ENCODE data around the gene EMC9. TPM values are rescaled to one million over a fixed set of nuclear protein-coding genes. Genes with fewer than 3 reads are reported as not detected.

EMC9 gene
- total and polyA plus RNA-seq, 2 experiments from 2014 or later = 13.8 to 34.1 TPM

DNA sequence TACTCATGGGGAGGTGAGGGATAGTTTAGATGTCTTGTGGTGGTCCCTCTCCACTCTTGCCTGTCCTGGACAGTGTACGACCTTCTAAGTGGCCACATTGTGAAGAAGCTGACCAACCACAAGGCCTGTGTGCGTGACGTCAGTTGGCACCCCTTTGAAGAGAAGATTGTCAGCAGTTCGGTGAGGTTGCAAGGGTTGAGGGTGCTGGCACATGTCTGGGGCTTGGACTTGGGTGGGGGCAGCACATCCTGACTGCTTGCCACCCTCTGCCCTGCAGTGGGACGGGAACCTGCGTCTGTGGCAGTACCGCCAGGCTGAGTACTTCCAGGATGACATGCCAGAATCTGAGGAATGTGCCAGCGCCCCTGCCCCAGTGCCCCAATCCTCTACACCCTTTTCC lies 18.5 kb downstream of the EMC9 start:
- H3K27ac ChIP-seq = no peak overlapping the region
- TF ChIP-seq EZH2phosphoT487 (IDR thresholded peaks at IDR 0.05; ENCODE audit: low read depth, severe bottlenecking, unreplicated experiment) = no peak
- TF ChIP-seq EZH2 (IDR thresholded peaks at IDR 0.05; ENCODE audit: borderline replicate concordance) = no peak
- TF ChIP-seq, protein P1, sequence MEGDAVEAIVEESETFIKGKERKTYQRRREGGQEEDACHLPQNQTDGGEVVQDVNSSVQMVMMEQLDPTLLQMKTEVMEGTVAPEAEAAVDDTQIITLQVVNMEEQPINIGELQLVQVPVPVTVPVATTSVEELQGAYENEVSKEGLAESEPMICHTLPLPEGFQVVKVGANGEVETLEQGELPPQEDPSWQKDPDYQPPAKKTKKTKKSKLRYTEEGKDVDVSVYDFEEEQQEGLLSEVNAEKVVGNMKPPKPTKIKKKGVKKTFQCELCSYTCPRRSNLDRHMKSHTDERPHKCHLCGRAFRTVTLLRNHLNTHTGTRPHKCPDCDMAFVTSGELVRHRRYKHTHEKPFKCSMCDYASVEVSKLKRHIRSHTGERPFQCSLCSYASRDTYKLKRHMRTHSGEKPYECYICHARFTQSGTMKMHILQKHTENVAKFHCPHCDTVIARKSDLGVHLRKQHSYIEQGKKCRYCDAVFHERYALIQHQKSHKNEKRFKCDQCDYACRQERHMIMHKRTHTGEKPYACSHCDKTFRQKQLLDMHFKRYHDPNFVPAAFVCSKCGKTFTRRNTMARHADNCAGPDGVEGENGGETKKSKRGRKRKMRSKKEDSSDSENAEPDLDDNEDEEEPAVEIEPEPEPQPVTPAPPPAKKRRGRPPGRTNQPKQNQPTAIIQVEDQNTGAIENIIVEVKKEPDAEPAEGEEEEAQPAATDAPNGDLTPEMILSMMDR (IDR thresholded peaks at IDR 0.05; ENCODE audit: poor library complexity) = no peak
- no peaks in the 10 kb centered on the region for H3K9me3 ChIP-seq (ENCODE audit: low read depth)
- H3K36me3 ChIP-seq (replicated peaks; ENCODE audit: insufficient read depth, low read depth) = no peaks in the 10 kb centered on the region
- H2AFZ ChIP-seq = no peak overlapping the region
- H3K27me3 ChIP-seq = no peaks in the 10 kb centered on the region
- H3K9me2 ChIP-seq (replicated peaks; ENCODE audit: insufficient read depth) = no peaks in the 10 kb centered on the region
- H3K4me2 ChIP-seq = no peak overlapping the region
- no peak for DNase-seq (ENCODE audit: low spot score)
- H3K79me2 ChIP-seq = no peaks in the 10 kb centered on the region
- no peaks in the 10 kb centered on the region for H4K20me1 ChIP-seq (ENCODE audit: insufficient read depth, poor library complexity, severe bottlenecking)
- H3K4me1 ChIP-seq (ENCODE audit: insufficient read depth) = no peaks in the 10 kb centered on the region
- 96% methylated on average over 8 of the region's 8 CpGs for WGBS (ENCODE audit: low lambda C conversion rate, missing lambda C conversion rate)
- no peak overlapping the region for H3K4me3 ChIP-seq

DNA sequence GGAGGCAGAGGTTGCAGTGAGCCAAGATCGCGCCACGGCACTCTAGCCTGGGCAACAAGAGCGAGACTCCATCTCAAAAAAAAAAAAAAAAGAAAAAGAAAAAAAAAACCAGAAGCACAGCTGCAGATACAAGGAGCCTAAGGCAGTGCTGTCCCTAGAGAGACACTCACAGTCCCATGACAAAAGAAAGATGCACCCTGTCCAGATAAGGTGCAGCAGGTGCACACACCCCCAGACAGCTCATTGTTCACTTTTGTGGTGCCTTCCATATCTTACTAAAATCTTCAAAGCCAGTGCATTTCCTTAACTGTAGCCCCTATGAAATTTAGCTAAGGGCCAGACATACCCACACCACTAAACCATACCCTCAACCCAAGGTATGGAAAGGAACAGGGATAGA lies 19.0 kb downstream of the EMC9 start:
- H3K4me3 ChIP-seq = no peak overlapping the region
- no peak overlapping the region for H3K4me2 ChIP-seq
- no peaks in the 10 kb centered on the region for H3K4me1 ChIP-seq (ENCODE audit: insufficient read depth)
- DNase-seq (ENCODE audit: low spot score) = no peak
- TF ChIP-seq, protein P1 (IDR thresholded peaks at IDR 0.05; ENCODE audit: poor library complexity) = no peak
- no peak for TF ChIP-seq EZH2 (IDR thresholded peaks at IDR 0.05; ENCODE audit: borderline replicate concordance)
- no peaks in the 10 kb centered on the region for H3K36me3 ChIP-seq (replicated peaks; ENCODE audit: insufficient read depth, low read depth)
- no peaks in the 10 kb centered on the region for H3K9me2 ChIP-seq (replicated peaks; ENCODE audit: insufficient read depth)
- WGBS (ENCODE audit: low lambda C conversion rate, missing lambda C conversion rate) = 68% methylated on average over 3 of the region's 4 CpGs
- no peak overlapping the region for H2AFZ ChIP-seq
- H3K27me3 ChIP-seq = no peaks in the 10 kb centered on the region
- no peaks in the 10 kb centered on the region for H4K20me1 ChIP-seq (ENCODE audit: insufficient read depth, poor library complexity, severe bottlenecking)
- no peaks in the 10 kb centered on the region for H3K9me3 ChIP-seq (ENCODE audit: low read depth)
- H3K79me2 ChIP-seq = no peaks in the 10 kb centered on the region
- H3K27ac ChIP-seq = no peak overlapping the region

DNA sequence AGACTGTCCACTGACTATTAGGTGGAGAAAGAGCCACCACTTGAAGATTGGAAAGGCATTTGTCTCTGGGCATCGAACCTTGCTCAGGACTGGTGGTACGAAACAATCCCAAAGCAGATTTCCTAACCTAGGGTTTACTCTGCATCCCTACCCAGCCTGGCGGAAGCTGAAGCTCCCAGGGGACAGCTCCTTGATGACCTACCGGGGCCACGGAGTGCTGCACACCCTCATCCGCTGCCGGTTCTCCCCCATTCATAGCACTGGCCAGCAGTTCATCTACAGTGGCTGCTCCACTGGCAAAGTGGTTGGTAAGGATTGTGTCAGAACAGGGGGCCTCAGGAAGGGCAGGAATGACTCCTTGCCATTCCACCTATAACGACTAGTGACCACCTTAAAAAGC lies 20.2 kb downstream of the EMC9 start:
- Histone ChIP-seq H2AFZ (no peak overlapping the region), H3K4me1 (ENCODE audit: insufficient read depth) (peaks cover 6% of the 10 kb centered on the region)
- WGBS (ENCODE audit: low lambda C conversion rate, missing lambda C conversion rate) = 98% methylated on average over 8 of the region's 8 CpGs

More for the DNA sequence above, 20.2 kb downstream of the EMC9 start:
- TF ChIP-seq EZH2phosphoT487 (IDR thresholded peaks at IDR 0.05; ENCODE audit: low read depth, severe bottlenecking, unreplicated experiment) (no peak), EZH2 (IDR thresholded peaks at IDR 0.05; ENCODE audit: borderline replicate concordance) (no peak)
- TF ChIP-seq, protein P1 (IDR thresholded peaks at IDR 0.05; ENCODE audit: poor library complexity) = no peak
- Histone ChIP-seq H3K4me2 (no peak overlapping the region), H3K9me2 (replicated peaks; ENCODE audit: insufficient read depth) (no peaks in the 10 kb centered on the region), H3K27ac (no peak overlapping the region), H3K4me3 (no peak overlapping the region), H3K27me3 (no peaks in the 10 kb centered on the region), H3K79me2 (peaks cover 10% of the 10 kb centered on the region), H4K20me1 (ENCODE audit: insufficient read depth, poor library complexity, severe bottlenecking) (no peaks in the 10 kb centered on the region), H3K9me3 (ENCODE audit: low read depth) (no peaks in the 10 kb centered on the region), H3K36me3 (replicated peaks; ENCODE audit: insufficient read depth, low read depth) (no peaks in the 10 kb centered on the region)
- DNase-seq (ENCODE audit: low spot score) = no peak
